HG03159 (cell line): ENCODE data around the gene DNAH14.
"Not testable (repeated sequence)": the region's sequence is repeated elsewhere in the genome, so short reads cannot be mapped to it uniquely, and the experiment has no call there.

Source experiments
- ATAC-seq: cut with Tn5 transposase; IDR thresholded peaks from one replicate; pipeline ENCODE4 v1.9.1; 2021; ENCODE audit warnings: mild to moderate bottlenecking, moderate library complexity; ENCODE audit not compliant: unreplicated experiment

Gene DNAH14

GRCh38 chr1:225380691-225381090, 451.2 kb downstream of the DNAH14 start:
- ATAC-seq: no peak

GRCh38 chr1:225386860-225387259, 457.4 kb downstream of the DNAH14 start:
- ATAC-seq: not testable (repeated sequence)

DNA sequence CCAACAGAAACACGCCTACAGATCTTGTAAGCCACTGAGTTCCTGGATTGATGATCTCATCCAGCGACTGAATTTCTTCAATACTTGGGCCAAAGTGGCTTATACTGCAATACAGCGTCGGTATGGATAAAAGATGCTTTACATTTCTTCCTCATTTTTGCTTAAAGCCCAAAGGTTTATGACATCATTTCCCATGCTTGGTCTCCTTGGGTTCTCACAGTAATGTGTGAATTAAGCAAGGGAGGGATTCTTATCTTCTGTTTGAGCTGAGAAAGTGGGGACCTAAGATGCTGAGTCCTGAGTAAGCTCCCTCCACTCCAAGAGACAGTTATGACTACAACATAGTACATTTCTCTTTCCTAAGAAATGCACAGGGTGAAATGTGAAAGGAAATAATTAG, 458.9 kb downstream of the DNAH14 start:
- no peak for ATAC-seq

GRCh38 chr1:225389843-225390242, 460.4 kb downstream of the DNAH14 start:
- no peak for ATAC-seq

DNA sequence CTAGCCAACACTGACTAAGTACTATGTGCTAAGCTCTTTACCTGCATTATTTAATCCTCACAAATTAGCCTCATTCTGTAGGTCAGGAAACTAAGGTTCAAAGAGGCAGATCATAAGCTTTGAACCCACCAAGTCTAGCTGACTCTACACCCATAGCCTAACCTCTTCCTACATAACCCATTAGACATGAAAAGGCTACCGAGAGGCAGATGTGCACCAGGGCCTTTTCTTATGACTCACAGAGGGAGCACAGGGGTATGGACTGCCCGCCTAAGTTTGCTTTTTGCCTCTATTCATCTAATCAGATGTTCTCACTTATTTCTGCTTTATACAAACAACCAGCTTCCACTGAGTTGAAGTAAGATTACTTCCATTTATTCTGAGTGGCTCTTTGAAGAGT, 466.9 kb downstream of the DNAH14 start:
- ATAC-seq: no peak

DNA sequence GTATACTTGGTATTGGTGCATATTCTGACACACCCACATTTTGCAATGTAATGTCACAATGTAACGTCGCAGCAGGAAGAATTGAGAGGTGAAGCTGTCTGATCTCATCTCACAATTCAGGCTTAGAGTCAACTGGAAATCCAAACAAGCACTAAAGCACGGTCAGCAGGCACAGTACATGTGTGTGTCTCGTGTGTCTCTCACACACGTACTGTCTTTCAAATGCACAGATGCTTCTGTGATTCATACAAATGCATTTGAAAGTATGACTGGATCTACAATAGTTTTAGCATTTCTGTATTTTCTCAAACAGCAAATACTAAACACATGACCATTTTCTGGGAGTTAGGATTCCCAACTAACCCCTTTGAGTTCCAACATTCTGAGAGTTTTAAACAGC, 471.5 kb downstream of the DNAH14 start:
- no peak for ATAC-seq

DNA sequence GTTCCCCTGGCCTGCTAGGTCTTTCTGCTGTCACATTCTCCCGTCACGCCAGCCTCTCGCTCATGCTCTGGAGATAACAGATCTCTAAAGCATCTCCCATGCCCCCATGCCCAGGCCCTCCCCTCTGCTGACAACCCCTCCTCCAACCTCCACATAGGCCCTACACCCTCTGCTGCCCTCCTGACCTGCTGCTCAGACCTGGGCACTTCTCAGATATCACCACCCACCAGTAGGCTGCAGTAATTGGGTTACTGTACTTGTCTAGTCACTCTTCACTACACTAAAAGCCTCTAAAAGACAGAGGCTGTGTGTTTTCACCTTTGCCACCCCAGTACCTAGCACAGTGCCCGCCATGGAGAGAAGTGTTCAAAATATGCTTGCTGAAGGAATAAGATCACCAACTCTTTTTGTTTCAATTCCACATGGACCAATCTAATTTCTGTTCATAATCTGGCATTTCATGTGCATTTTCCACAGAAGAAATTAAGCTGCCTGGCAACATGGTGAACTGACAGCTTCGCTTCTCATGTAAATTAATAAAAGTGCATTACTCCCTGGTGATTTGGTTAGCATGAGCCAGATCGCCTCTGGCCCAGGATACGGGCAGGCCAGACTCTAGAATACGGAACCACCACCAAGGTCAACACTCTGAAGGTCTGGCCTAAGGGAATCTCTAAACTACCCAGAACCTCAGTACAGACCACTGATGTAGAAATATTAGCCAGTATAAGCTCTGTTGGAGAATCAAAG, 477.7 kb downstream of the DNAH14 start:
- ATAC-seq: no peak

DNA sequence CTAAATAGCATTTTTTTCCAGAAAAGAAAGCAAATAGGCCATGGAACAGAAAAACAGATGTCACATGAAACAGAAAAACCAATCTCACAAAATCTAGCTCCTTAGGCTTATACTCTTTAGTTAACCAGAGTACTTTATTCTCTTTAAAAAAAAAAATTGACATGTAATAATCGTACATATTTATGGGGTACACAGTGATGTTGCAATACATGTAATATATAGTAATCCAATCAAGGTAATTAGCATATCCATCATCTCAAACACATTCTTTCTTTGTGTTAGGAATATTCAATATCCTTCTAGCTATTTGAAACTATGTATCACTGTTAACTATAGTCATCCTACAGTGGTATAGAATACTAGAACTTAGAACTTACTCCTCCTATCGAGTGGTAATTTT, 478.3 kb downstream of the DNAH14 start:
- no peak for ATAC-seq

DNA sequence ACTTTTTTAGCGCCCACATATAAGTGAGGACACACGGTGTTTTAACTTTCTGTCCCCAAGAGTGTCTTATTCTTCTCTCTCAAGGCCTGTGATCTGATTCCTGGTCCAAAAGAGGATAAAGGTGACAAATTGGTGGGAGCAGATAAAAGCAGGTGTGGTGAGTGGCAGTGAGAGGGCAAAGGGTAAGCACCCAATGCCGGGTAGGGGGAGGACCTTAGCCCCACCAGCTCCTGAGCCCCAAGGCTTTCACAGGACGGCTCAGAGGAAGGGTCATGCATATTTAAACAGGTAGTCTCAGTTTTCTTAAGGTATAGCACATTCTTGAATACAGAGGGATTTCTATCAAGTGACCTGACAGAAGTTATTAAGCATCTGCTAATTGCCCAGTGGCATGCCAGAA, 478.8 kb downstream of the DNAH14 start:
- ATAC-seq: no peak

DNA sequence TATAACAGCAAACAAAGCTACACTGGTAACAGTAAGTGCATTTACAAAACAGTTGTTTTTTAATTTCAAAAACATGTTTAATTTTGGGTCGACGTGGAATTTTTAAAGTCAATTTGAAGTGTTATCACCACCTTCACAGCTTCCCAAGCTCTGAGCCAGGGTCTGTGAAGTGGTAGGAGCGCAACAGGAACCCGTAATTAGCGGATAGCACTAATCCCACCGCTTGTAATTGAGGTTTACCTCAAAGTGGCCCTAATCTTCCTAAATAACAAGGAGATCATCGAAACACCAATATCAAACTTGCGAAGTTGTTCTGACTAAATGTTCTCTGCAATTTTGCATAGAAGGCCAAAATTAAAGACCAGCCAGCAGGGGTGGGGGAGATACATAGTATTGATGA, 479.6 kb downstream of the DNAH14 start:
- no peak for ATAC-seq

- ATAC-seq: no peak
These were observed 480.6 kb downstream of the DNAH14 start for GRCh38 chr1:225410036-225410435.

- ATAC-seq: no peak
These were observed 482.8 kb downstream of the DNAH14 start for GRCh38 chr1:225412321-225412720.

- ATAC-seq: no peak
These were observed 483.4 kb downstream of the DNAH14 start for GRCh38 chr1:225412803-225413351.

DNA sequence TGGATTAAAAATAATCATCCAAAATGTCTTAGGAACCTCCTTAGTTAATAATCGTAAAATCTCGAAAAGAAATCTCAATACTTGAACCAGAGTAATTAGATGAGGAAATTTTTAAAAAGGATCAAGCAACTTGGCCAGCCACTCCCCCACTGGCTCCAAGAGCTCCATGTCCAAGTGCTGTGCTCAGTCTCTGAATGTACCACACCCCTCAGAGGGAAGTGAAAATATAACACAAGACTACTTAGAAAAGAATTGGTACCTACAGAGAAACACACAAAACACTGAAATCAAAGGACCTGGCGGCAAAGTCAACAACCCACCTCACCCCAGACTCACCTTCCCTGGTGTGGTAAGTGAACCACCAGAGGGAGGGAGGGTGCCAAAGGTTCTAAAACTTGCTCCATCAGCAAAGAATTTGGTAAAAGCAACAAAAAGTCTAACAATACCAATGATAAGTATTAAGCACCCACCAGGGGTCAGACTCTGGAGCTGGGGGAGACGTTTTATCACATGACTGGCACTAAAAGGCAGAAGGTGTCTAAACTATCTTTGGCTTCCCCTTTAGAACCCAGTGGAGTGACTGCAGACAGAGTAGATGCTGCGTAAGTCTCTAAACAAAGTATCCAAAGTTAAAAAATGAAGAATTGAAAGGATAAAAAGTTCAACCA, 484.4 kb downstream of the DNAH14 start:
- no peak for ATAC-seq

DNA sequence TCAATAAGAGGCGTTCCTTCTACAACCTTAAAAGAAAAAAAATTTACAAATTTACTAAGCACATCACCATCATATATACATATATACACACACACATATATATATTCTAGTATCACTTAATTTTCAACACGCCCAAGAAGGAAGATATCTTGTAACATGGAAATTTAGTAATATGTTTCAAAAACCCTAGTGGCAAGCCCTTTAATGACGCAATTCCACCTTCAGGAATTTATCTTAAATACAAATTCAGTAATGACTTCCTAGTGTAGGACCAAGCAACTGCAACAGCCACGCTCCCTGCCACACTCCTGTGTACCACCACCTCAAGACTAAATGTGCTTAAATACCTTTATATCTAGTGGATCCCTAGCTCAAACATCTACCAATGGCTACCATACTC, 485.8 kb downstream of the DNAH14 start:
- ATAC-seq: no peak

DNA sequence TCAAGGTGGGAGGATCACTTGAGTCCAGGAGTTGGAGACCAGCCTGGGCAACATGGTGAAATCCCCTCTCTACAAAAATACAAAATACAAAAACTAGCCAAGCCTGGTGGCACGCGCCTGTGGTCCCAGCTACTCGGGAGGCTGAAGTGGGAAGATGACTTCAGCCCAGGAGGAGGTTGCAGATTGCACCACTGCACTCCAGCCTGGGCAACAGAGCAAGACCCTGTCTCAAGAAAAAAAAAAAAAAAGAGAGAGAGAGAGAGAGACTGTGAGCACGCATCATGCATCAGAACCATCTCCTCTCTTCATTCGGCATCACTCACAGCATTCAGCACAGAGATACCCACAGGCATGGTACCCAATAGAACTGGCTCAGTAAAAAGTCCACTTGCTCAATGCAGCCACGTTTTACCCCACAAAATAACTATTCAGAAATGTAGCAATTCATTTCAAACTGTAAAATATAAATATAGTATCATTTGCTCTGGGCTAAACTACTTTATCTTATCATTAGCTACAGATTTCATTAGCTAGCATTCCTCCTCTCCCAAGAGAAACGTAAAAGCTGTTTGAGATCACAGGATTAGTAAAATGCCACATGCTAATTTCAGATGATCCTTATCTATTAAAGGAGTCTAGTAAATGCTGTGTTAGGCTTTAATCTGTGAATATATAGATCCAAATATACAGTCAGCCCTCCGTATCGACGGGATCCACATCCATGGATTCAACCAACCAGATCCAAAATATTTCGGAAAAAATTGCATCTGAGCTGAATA, 486.7 kb downstream of the DNAH14 start:
- ATAC-seq: no peak

DNA sequence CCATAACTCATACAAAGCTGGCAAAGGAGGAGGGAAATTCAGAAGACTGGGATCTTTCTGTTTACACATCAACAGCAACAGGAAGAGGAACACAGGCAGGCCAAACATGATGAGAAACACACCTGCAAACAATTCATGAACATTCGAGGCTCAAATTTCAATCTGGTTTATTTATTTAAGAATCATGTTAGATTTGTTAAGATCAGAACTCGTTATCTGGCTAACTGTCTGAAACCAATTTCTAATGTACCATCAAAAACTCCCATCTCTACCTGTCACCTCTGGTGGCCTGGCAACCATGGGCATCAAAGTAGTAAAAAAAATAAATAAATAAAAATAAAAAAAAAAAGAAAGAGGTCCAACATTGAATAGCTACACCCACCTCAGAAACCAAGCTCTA, 488.6 kb downstream of the DNAH14 start:
- ATAC-seq: no peak

- no peak for ATAC-seq
These were observed 489.1 kb downstream of the DNAH14 start for GRCh38 chr1:225418598-225418997.

GRCh38 chr1:225422031-225422605, 492.6 kb downstream of the DNAH14 start:
- no peak for ATAC-seq

DNA sequence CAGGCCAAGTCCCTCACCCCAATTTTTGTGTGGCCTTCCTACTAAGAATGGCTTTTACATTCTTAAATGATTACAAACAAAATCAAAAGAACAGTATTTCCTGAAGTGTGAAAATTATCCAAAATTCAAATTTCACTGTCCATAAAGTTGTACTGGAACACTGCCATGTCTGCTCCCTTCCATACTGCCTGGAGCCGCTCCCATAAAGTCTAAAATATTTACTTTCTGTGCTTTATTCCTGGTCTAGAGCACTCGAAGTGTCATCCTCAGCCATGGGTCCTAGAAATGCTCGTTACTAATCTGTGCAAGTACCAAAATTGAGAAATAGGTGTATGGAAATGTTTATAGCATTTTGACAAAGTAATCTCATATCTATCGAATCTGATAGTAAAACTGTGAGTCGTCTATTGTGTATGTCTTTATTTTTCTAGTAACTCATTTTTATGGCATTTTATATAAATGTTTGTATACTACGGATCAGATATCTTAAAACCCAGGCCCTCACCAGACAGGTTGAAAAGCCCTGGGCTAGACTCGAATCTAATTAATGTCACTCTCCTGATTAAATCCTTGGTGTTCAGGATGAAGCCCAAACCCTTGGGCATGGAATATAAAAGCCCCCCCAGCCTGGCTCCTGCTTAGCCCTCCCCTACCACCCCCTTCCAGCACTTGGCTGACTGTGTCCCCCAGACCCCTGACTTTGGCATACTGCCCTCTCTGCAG, 493.5 kb downstream of the DNAH14 start:
- ATAC-seq: no peak

- ATAC-seq: no peak
These were observed 494.0 kb downstream of the DNAH14 start for GRCh38 chr1:225423518-225423855.
